GM18508 (cell line): ENCODE measurements around the gene COL18A1.

Experiments used
- ATAC-seq: cut with Tn5 transposase; IDR thresholded peaks from one replicate; pipeline ENCODE4 v1.9.1; 2021; ENCODE audit warnings: moderate number of reproducible peaks; ENCODE audit not compliant: insufficient read depth, unreplicated experiment

The COL18A1 gene

DNA sequence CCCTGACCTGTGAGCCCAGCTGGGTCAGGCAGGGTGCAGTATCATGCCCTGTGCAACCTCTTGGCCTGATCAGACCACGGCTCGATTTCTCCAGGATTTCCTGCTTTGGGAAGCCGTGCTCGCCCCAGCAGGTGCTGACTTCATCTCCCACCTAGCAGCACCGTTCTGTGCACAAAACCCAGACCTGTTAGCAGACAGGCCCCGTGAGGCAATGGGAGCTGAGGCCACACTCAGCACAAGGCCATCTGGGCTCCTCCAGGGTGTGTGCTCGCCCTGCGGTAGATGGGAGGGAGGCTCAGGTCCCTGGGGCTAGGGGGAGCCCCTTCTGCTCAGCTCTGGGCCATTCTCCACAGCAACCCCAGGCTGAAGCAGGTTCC is 107.6 kb downstream of the COL18A1 start:
- no peak for ATAC-seq

DNA sequence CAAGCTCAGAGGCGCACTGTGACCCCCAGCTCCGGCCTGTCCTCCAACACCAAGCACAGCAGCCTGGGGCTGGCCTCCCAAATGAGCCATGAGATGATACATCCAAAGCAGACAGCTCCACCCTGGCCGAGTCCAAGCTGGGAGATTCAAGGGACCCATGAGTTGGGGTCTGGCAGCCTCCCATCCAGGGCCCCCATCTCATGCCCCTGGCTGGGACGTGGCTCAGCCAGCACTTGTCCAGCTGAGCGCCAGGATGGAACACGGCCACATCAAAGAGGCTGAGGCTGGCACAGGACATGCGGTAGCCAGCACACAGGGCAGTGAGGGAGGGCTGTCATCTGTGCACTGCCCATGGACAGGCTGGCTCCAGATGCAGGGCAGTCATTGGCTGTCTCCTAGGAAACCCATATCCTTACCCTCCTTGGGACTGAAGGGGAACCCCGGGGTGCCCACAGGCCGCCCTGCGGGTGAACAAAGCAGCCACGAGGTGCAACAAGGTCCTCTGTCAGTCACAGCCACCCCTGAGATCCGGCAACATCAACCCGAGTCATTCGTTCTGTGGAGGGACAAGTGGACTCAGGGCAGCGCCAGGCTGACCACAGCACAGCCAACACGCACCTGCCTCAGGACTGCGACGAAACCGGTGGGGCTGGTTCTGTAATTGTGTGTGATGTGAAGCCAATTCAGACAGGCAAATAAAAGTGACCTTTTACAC is 108.2 kb downstream of the COL18A1 start:
- ATAC-seq: no peak

- ATAC-seq: no peak
These were observed 108.9 kb downstream of the COL18A1 start for GRCh38 chr21:45513741-45514310.

GRCh38 chr21:45514311-45515021 is 109.5 kb downstream of the COL18A1 start:
- ATAC-seq: no peak

- no peak for ATAC-seq
These were observed 110.5 kb downstream of the COL18A1 start for GRCh38 chr21:45515241-45516061.

- ATAC-seq: no peak
These were observed 111.2 kb downstream of the COL18A1 start for GRCh38 chr21:45516071-45516670.

GRCh38 chr21:45516671-45517151 is 111.7 kb downstream of the COL18A1 start:
- no peak for ATAC-seq

DNA sequence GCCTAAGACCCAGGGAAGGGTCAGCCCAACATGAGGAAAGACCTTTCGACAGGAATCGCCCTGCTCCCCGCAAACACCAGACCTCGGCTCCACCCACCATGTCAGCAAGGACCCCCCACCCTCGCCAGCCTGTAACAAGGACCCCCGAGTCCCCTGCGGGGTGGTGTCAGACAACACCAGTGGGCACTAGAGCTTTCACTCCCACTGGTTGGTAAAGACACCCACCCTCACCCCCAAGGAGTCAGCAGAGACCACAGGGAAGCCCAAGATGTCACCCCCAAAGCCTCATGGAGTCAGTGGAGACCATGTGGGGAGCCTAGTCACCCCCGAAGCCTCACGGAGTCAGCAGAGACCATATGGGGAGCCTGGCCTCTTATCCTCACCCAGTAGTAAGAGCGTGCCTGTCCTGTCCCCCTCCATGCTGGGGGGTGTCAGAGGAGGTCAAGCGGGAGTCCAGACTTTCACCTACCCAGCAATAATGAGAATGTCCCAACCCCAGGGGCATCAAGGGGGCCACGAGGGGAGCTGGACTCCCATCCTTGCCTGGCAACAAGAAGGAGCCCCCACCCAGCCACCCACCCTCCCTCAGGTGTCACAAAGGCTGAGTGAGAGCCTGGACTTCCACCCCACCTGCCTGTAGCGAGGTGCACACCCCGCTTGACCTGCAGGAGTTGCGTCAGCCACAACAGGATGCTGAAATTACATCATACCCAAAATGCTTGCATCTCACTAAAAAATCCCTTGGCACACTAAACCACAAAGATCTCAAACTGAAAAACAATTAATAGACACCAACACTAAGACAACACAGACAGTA is 112.5 kb downstream of the COL18A1 start:
- no peak for ATAC-seq

DNA sequence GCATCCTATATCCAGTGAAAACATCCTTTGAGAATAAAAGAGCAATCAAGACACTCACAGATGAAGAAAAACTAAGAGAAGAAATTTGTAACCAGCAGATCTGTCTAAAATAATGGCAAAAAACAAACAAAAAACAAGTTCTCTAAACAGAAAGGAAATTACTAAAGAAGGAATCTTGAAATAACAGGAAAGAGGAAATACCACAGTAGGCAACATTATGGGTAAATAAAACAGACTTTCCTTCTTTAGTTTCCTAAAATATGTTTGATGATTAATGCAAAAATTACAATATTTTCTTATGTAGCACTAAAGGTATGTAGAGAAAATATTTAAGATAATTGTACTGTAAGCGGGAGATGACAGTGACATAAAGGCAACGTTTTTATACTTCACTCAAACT is 113.8 kb downstream of the COL18A1 start:
- no peak for ATAC-seq

DNA sequence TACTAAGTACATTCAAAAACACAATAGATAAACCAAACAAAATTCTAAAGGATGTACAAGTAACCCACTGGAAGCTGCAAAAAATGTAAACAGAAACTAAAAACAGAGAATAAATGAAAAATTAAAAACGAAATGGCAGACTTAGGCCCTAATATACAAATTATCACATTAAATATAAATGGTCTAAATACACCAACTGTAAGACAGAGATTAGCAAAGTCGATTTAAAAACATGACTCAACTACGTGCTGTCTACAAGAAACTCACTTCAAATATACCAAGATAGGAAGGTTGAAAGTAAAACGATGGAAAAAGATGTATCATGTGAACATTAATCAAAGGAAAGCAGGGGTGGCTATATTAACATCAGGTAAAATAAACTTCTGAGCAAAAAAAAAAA is 114.2 kb downstream of the COL18A1 start:
- ATAC-seq: no peak

GRCh38 chr21:45521241-45521640 is 116.3 kb downstream of the COL18A1 start:
- no peak for ATAC-seq

GRCh38 chr21:45522381-45522780 is 117.4 kb downstream of the COL18A1 start:
- ATAC-seq: no peak

- no peak for ATAC-seq
These were observed 118.0 kb downstream of the COL18A1 start for GRCh38 chr21:45522986-45523385.

DNA sequence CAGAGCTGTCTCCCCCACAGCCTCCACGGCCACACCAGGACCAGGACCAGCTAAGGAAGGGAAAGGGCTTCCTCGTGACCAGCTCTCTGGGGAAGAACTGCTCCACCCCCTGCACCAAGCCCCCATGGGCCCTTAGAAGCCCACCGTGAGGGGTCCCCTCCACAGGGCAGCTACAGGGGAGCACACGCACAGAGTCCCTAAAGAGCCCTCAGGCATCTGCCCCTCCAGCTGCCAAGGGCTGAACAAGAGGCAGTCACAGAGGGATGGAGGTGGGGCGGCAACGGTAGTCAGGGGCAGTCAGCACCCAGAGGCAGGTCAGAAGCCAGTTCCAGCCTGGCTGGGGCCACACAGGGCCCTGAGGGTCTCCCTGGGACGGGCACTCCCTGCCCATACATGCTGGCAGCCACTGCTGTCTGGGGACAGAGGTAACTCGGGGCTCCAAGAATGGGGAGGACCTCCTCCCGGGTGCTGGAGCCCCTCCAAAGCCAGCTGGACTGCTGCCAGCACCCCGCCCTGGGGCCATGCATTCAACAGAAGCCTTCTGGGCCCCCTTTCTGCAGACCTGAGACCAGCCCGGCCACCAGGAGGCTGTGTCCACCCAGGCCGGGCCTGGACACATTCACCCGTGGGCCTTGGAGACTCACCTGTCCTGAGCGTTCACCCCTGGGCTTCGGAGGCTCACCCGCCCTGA is 118.6 kb downstream of the COL18A1 start:
- ATAC-seq: no peak

DNA sequence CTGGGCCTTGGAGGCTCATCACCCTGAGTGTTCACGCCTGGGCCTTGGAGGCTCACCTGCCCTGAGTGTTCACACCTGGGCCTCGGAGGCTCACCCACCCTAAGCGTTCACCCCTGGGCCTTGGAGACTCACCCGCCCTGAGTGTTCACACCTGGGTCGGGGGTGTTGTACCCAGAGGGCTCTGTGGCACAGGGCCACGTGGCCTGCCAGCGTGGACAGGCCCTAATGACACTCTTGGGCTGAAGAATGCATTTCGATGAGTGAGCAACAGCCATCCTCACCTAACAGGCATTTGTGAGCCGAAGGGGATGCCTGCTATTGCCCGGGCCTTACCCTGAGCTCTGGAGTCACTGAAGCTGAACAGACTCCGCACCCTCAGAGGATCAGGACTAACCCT is 119.8 kb downstream of the COL18A1 start:
- ATAC-seq: no peak

- no peak for ATAC-seq
These were observed 120.4 kb downstream of the COL18A1 start for GRCh38 chr21:45525153-45525909.

- ATAC-seq: no peak
These were observed 120.9 kb downstream of the COL18A1 start for GRCh38 chr21:45525910-45526306.
